HepG2 (cell line): ENCODE measurements around the gene TMED6. TPM values are rescaled to one million over a fixed set of nuclear protein-coding genes. Genes with fewer than 3 reads are reported as not detected.
A peak's percentile ranks its signal among the peaks of the same experiment; 100 is the strongest.

Experiments used
- ARID4A ChIP-seq: sonication (generic); formaldehyde crosslinking; IDR thresholded peaks from 2 replicates; pipeline ENCODE4 v1.5.0; 2020; ENCODE audit warnings: mild to moderate bottlenecking, missing genetic modification reagents, borderline replicate concordance
- CEBPZ ChIP-seq: IDR thresholded peaks from 2 replicates; pipeline ENCODE4 v1.6.1; 2012; ENCODE audit warnings: low read length, improper control_type of control experiment
- FOXO4 ChIP-seq: sonication (generic); formaldehyde crosslinking; conservative IDR thresholded peaks from 2 replicates; pipeline ENCODE4 v1.8.1; 2023; ENCODE audit warnings: missing genetic modification reagents
- KDM6A ChIP-seq: IDR thresholded peaks from 2 replicates; pipeline ENCODE4 v1.6.1; 2016; ENCODE audit warnings: low read depth
- PBX3 ChIP-seq: sonication (generic); formaldehyde crosslinking; IDR thresholded peaks from 2 replicates; pipeline ENCODE4 v1.8.1; 2023; ENCODE audit warnings: missing genetic modification reagents, inconsistent platforms, borderline replicate concordance
- SCMH1 ChIP-seq: sonication (generic); formaldehyde crosslinking; IDR thresholded peaks from 2 replicates; pipeline ENCODE4 v1.9.0; 2021; ENCODE audit warnings: missing genetic modification reagents, mild to moderate bottlenecking, borderline replicate concordance
- TMF1 ChIP-seq: sonication (generic); formaldehyde crosslinking; IDR thresholded peaks from 2 replicates; pipeline ENCODE4 v1.8.1; 2022; ENCODE audit warnings: low read depth, missing genetic modification reagents
- ZBTB4 ChIP-seq: sonication (generic); formaldehyde crosslinking; IDR thresholded peaks from 2 replicates; pipeline ENCODE4 v1.4.0; 2020; ENCODE audit warnings: missing genetic modification reagents, mild to moderate bottlenecking, borderline replicate concordance
- ZNF451 ChIP-seq: sonication (generic); formaldehyde crosslinking; IDR thresholded peaks from 2 replicates; pipeline ENCODE4 v1.5.0; 2020; ENCODE audit warnings: mild to moderate bottlenecking, missing genetic modification reagents
- ZNF580 ChIP-seq: IDR thresholded peaks from 2 replicates; pipeline ENCODE4 v1.6.1; 2016; ENCODE audit warnings: low read depth, borderline replicate concordance
- ZNF660 ChIP-seq: sonication (generic); formaldehyde crosslinking; IDR thresholded peaks from 2 replicates; pipeline ENCODE4 v1.5.1; 2020; ENCODE audit warnings: mild to moderate bottlenecking, low read depth, missing genetic modification reagents, borderline replicate concordance
- ZNF775 ChIP-seq: sonication (generic); formaldehyde crosslinking; IDR thresholded peaks from 2 replicates; pipeline ENCODE4 v1.4.0; 2020; ENCODE audit warnings: missing genetic modification reagents, mild to moderate bottlenecking, moderate library complexity, borderline replicate concordance
- polyA plus RNA-seq, 8 experiments: library from polyadenylated mRNA; depleted of rRNA in 3 of 8; stranded (reverse) in 7 of 8; unstranded in 1 of 8; fragments of >200 nt; fragmentation: Illumina TruSeq in 4 of 8; extraction: Trizol in 4 of 8; gene quantifications; 2 replicates each; pipeline versions ENCODE4 v1.2.1 to v1.2.3, GENCODE V29; 2011 to 2016; ENCODE audit warnings: low read depth in 4 of 8, missing spikeins in 1 of 8, mixed read lengths in 1 of 8; ENCODE audit not compliant: insufficient read depth in 1 of 8
- total RNA-seq, 5 experiments: library from RNA; depleted of rRNA; stranded (reverse); fragments of >200 nt; fragmentation: Illumina TruSeq; extraction: Trizol; gene quantifications; 2 replicates each; pipeline ENCODE4 v1.2.3, GENCODE V29; 2016; ENCODE audit warnings: low read depth in 1 of 5

TMED6 gene
- total and polyA plus RNA-seq, 2 of the 13 experiments (the other 11 are each of a cell fraction or from before 2014, with no cell fraction given), result 9.8 to 14.4 TPM

- no peak for TF ChIP-seq CEBPZ
- TF ChIP-seq TMF1 (CRISPR knock-in tag), result peak; percentile 84; the same call in 1 of the 2 replicates
- peak; percentile 79 for TF ChIP-seq ZNF580 (CRISPR knock-in tag)
- no peak for TF ChIP-seq SCMH1 (CRISPR knock-in tag)
- TF ChIP-seq ZNF660, result no peak
- no peak for TF ChIP-seq ZNF451 (CRISPR knock-in tag)
- 0 out of 2 replicates have a peak, but pooled peaks have one; percentile 54 for TF ChIP-seq PBX3 (CRISPR knock-in tag)
- peak; percentile 87; the same call in 1 of the 2 replicates for TF ChIP-seq ZBTB4 (CRISPR knock-in tag)
- TF ChIP-seq FOXO4 (CRISPR knock-in tag), result no peak
- peak; percentile 93; the same call in 1 of the 2 replicates for TF ChIP-seq ZNF775 (CRISPR knock-in tag)
- 0 out of 2 replicates have a peak, but pooled peaks have one; percentile 17 for TF ChIP-seq KDM6A
- TF ChIP-seq ARID4A (CRISPR knock-in tag), result peak; percentile 98
Measured at GRCh38 chr16:69339289-69340094, 12.1 kb downstream of the TMED6 start, which contains the start of the genes COG8 and NIP7 (continued).
